Ovary (tissue), 3 donors: ENCODE results near the gene HDAC1.

Experiments used
- EP300 ChIP-seq: sonication (generic); formaldehyde crosslinking; IDR thresholded peaks from one replicate; pipeline ENCODE4 v1.6.1; 2017; ENCODE audit warnings: antibody characterized with exemption
- POLR2A ChIP-seq: fragments of 450-650 bp; IDR thresholded peaks from one replicate; pipeline ENCODE4 v1.6.1; 2017; ENCODE audit warnings: antibody characterized with exemption, mild to moderate bottlenecking, moderate library complexity
- TF ChIP-seq, protein P1 (sequence below), 3 donors: fragments of 450-650 bp in 2 of 3; fragments of 200-600 bp in 1 of 3; IDR thresholded peaks; one replicate each; pipeline versions ENCODE4 v1.5.1 to v1.8.0; 2016 to 2022; ENCODE audit warnings: antibody characterized with exemption in 3 of 3, mild to moderate bottlenecking in 1 of 3
- donor health status: DM: no; HTN: no; CAD: no.

DNA sequence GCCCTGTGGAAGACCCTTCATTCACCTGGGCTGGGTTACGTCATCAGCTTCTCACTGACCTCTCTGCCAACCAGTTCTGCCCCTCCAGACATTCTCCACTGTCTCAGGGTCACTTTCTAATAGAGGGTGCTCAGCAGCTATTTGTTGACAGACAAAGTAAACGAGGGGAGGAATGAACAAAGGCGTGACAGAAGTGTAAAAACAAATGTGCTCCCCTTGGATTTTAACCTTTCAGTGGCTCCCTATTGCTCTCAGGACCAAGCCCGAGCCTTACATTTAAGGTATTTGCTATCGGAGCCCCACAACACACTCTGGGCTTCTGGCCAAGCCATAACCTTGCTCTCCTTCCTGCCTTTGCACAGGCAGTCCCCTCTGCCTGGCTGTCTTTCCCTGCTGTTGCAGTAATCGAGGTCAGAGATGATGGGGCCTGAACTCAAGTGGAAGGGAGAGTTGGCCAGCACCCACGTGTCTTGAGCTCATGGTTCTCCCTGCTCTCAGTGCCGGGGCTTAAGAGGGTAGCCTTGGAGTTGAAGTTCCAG, 53.5 kb downstream of the HDAC1 start:
- TF ChIP-seq POLR2A = no peak
- TF ChIP-seq, protein P1, sequence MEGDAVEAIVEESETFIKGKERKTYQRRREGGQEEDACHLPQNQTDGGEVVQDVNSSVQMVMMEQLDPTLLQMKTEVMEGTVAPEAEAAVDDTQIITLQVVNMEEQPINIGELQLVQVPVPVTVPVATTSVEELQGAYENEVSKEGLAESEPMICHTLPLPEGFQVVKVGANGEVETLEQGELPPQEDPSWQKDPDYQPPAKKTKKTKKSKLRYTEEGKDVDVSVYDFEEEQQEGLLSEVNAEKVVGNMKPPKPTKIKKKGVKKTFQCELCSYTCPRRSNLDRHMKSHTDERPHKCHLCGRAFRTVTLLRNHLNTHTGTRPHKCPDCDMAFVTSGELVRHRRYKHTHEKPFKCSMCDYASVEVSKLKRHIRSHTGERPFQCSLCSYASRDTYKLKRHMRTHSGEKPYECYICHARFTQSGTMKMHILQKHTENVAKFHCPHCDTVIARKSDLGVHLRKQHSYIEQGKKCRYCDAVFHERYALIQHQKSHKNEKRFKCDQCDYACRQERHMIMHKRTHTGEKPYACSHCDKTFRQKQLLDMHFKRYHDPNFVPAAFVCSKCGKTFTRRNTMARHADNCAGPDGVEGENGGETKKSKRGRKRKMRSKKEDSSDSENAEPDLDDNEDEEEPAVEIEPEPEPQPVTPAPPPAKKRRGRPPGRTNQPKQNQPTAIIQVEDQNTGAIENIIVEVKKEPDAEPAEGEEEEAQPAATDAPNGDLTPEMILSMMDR (IDR thresholded peaks at IDR 0.05) = no peak
- no peak for TF ChIP-seq EP300
